HepG2 (cell line): ENCODE measurements around the gene CKM. TPM values are rescaled to one million over a fixed set of nuclear protein-coding genes. Genes with fewer than 3 reads are reported as not detected.

Source experiments
- BRD4 ChIP-seq: sonication (generic); formaldehyde crosslinking; IDR thresholded peaks from 2 replicates; pipeline ENCODE4 v1.4.0; 2020; ENCODE audit warnings: missing genetic modification reagents
- CEBPB ChIP-seq: IDR thresholded peaks from 2 replicates; pipeline ENCODE4 v1.6.1; 2011; ENCODE audit warnings: low read depth, low read length, improper control_type of control experiment, borderline replicate concordance
- CREM ChIP-seq, 2 experiments: sonication (generic) in 1 of 2; formaldehyde crosslinking in 1 of 2; IDR thresholded peaks; 2 replicates each; pipeline versions ENCODE4 v1.4.0 to v1.6.1; 2016 to 2020; ENCODE audit warnings: antibody characterized with exemption in 1 of 2, mild to moderate bottlenecking in 1 of 2, missing genetic modification reagents in 1 of 2
- HMGA1 ChIP-seq: sonication (generic); formaldehyde crosslinking; conservative IDR thresholded peaks from 2 replicates; pipeline ENCODE4 v1.4.0; 2020; ENCODE audit warnings: missing genetic modification reagents
- KAT2B ChIP-seq: fragments of 150-350 bp; IDR thresholded peaks from 2 replicates; pipeline ENCODE4 v1.6.1; 2014; ENCODE audit warnings: low read depth, low read length, borderline replicate concordance
- NCOA2 ChIP-seq: sonication (generic); formaldehyde crosslinking; IDR thresholded peaks from 2 replicates; pipeline ENCODE4 v1.8.0; 2022; ENCODE audit warnings: inconsistent platforms
- NFKBIZ ChIP-seq: IDR thresholded peaks from 2 replicates; pipeline ENCODE4 v1.6.1; 2018; ENCODE audit warnings: missing genetic modification reagents, missing compliant biosample characterization
- PITX1 ChIP-seq: sonication (generic); formaldehyde crosslinking; IDR thresholded peaks from 2 replicates; pipeline ENCODE4 v1.5.1; 2020; ENCODE audit warnings: mild to moderate bottlenecking, missing genetic modification reagents
- REPIN1 ChIP-seq: sonication (generic); formaldehyde crosslinking; IDR thresholded peaks from 2 replicates; pipeline ENCODE4 v1.8.0; 2022; ENCODE audit warnings: missing genetic modification reagents, low read depth, mild to moderate bottlenecking, borderline replicate concordance
- ZBTB8A ChIP-seq: sonication (generic); formaldehyde crosslinking; IDR thresholded peaks from 2 replicates; pipeline ENCODE4 v1.4.0; 2020; ENCODE audit warnings: mild to moderate bottlenecking, low read depth, missing genetic modification reagents, borderline replicate concordance
- ZC3H13 ChIP-seq: sonication (generic); formaldehyde crosslinking; IDR thresholded peaks from 2 replicates; pipeline ENCODE4 v1.8.1; 2023; ENCODE audit warnings: mild to moderate bottlenecking, missing genetic modification reagents, moderate library complexity
- ZFYVE20 ChIP-seq: sonication (generic); formaldehyde crosslinking; IDR thresholded peaks from 2 replicates; pipeline ENCODE4 v1.8.0; 2023; ENCODE audit warnings: low read depth, mild to moderate bottlenecking, moderate library complexity, missing genetic modification reagents, borderline replicate concordance
- ZNF18 ChIP-seq: sonication (generic); formaldehyde crosslinking; IDR thresholded peaks from 2 replicates; pipeline ENCODE4 v1.8.0; 2022; ENCODE audit warnings: mild to moderate bottlenecking, missing genetic modification reagents; ENCODE audit not compliant: insufficient replicate concordance
- ZNF224 ChIP-seq: sonication (generic); formaldehyde crosslinking; IDR thresholded peaks from 2 replicates; pipeline ENCODE4 v1.5.0; 2020; ENCODE audit warnings: mild to moderate bottlenecking, missing genetic modification reagents
- ZNF24 ChIP-seq: fragments of 450-650 bp; IDR thresholded peaks from 2 replicates; pipeline ENCODE4 v1.6.1; 2017; ENCODE audit warnings: antibody characterized with exemption, mild to moderate bottlenecking
- ZNF274 ChIP-seq: sonication (generic); formaldehyde crosslinking; IDR thresholded peaks from 2 replicates; pipeline ENCODE4 v1.5.1; 2020; ENCODE audit warnings: mild to moderate bottlenecking, missing genetic modification reagents
- ZNF558 ChIP-seq: sonication (generic); formaldehyde crosslinking; IDR thresholded peaks from 2 replicates; pipeline ENCODE4 v1.9.0; 2022; ENCODE audit warnings: mild to moderate bottlenecking, missing genetic modification reagents, borderline replicate concordance
- ZNF619 ChIP-seq: sonication (generic); formaldehyde crosslinking; IDR thresholded peaks from 2 replicates; pipeline ENCODE4 v1.4.0; 2020; ENCODE audit warnings: mild to moderate bottlenecking, missing genetic modification reagents
- ZNF652 ChIP-seq: IDR thresholded peaks from 2 replicates; pipeline ENCODE4 v1.6.1; 2016; ENCODE audit warnings: low read depth, borderline replicate concordance
- ZNF678 ChIP-seq: sonication (generic); formaldehyde crosslinking; IDR thresholded peaks from 2 replicates; pipeline ENCODE4 v1.4.0; 2020; ENCODE audit warnings: mild to moderate bottlenecking, missing genetic modification reagents
- ZNF7 ChIP-seq: IDR thresholded peaks from 2 replicates; pipeline ENCODE4 v1.6.1; 2016; ENCODE audit warnings: missing biosample characterization, missing genetic modification reagents
- ZNF737 ChIP-seq: sonication (generic); formaldehyde crosslinking; IDR thresholded peaks from 2 replicates; pipeline ENCODE4 v1.5.0; 2020; ENCODE audit warnings: missing genetic modification reagents, mild to moderate bottlenecking, borderline replicate concordance
- polyA plus RNA-seq, 8 experiments: library from polyadenylated mRNA; depleted of rRNA in 3 of 8; stranded (reverse) in 7 of 8; unstranded in 1 of 8; fragments of >200 nt; fragmentation: Illumina TruSeq in 4 of 8; extraction: Trizol in 4 of 8; gene quantifications; 2 replicates each; pipeline versions ENCODE4 v1.2.1 to v1.2.3, GENCODE V29; 2011 to 2016; ENCODE audit warnings: low read depth in 4 of 8, missing spikeins in 1 of 8, mixed read lengths in 1 of 8; ENCODE audit not compliant: insufficient read depth in 1 of 8
- total RNA-seq, 5 experiments: library from RNA; depleted of rRNA; stranded (reverse); fragments of >200 nt; fragmentation: Illumina TruSeq; extraction: Trizol; gene quantifications; 2 replicates each; pipeline ENCODE4 v1.2.3, GENCODE V29; 2016; ENCODE audit warnings: low read depth in 1 of 5
- TF ChIP-seq, protein P1 (sequence below): sonication (generic); formaldehyde crosslinking; IDR thresholded peaks from 2 replicates; pipeline ENCODE4 v1.8.1; 2022; ENCODE audit warnings: low read depth, mild to moderate bottlenecking, missing genetic modification reagents
- TF ChIP-seq, protein P2 (sequence below): sonication (generic); formaldehyde crosslinking; IDR thresholded peaks from 2 replicates; pipeline ENCODE4 v1.4.0; 2020; ENCODE audit warnings: mild to moderate bottlenecking, missing genetic modification reagents
- TF ChIP-seq, protein P3 (sequence below): sonication (generic); formaldehyde crosslinking; IDR thresholded peaks from 2 replicates; pipeline ENCODE4 v1.5.0; 2020; ENCODE audit warnings: mild to moderate bottlenecking, low read depth, missing genetic modification reagents, borderline replicate concordance

The CKM gene
- total and polyA plus RNA-seq, 2 of the 13 experiments (the other 11 are each of a cell fraction or from before 2014, with no cell fraction given) = 0.54 to 0.80 TPM

GRCh38 chr19:45370410-45371204, 47.9 kb upstream of the CKM start, which contains the start of gene ERCC2 (continued):
- TF ChIP-seq NCOA2 (CRISPR knock-in tag) (no peak), ZNF224 (no peak), ZNF737 (no peak), KAT2B (no peak), ZNF274 (no peak), ZC3H13 (CRISPR knock-in tag) (no peak), ZNF558 (CRISPR knock-in tag) (no peak), ZNF652 (CRISPR knock-in tag) (no peak), ZNF619 (CRISPR knock-in tag) (no peak), NFKBIZ (CRISPR knock-in tag) (no peak), ZBTB8A (CRISPR knock-in tag) (no peak), ZNF24 (no peak), CEBPB (no peak), REPIN1 (CRISPR knock-in tag) (no peak), PITX1 (CRISPR knock-in tag) (0 out of 2 replicates have a peak, but pooled peaks have one; percentile 26), ZNF678 (CRISPR knock-in tag) (no peak), CREM (IDR thresholded peaks at IDR 0.05) (peak; percentile 65; the same call in 1 of the 2 replicates), CREM (CRISPR knock-in tag; IDR thresholded peaks at IDR 0.05) (no peak), BRD4 (no peak), ZFYVE20 (CRISPR knock-in tag) (no peak), ZNF18 (CRISPR knock-in tag) (no peak), ZNF7 (CRISPR knock-in tag) (no peak), HMGA1 (CRISPR knock-in tag) (no peak)
- TF ChIP-seq, protein P1, sequence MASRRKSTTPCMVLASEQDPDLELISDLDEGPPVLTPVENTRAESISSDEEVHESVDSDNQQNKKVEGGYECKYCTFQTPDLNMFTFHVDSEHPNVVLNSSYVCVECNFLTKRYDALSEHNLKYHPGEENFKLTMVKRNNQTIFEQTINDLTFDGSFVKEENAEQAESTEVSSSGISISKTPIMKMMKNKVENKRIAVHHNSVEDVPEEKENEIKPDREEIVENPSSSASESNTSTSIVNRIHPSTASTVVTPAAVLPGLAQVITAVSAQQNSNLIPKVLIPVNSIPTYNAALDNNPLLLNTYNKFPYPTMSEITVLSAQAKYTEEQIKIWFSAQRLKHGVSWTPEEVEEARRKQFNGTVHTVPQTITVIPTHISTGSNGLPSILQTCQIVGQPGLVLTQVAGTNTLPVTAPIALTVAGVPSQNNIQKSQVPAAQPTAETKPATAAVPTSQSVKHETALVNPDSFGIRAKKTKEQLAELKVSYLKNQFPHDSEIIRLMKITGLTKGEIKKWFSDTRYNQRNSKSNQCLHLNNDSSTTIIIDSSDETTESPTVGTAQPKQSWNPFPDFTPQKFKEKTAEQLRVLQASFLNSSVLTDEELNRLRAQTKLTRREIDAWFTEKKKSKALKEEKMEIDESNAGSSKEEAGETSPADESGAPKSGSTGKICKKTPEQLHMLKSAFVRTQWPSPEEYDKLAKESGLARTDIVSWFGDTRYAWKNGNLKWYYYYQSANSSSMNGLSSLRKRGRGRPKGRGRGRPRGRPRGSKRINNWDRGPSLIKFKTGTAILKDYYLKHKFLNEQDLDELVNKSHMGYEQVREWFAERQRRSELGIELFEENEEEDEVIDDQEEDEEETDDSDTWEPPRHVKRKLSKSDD (CRISPR knock-in tag) = no peak
- TF ChIP-seq, protein P2, sequence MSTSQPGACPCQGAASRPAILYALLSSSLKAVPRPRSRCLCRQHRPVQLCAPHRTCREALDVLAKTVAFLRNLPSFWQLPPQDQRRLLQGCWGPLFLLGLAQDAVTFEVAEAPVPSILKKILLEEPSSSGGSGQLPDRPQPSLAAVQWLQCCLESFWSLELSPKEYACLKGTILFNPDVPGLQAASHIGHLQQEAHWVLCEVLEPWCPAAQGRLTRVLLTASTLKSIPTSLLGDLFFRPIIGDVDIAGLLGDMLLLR (CRISPR knock-in tag) = no peak
- TF ChIP-seq, protein P3, sequence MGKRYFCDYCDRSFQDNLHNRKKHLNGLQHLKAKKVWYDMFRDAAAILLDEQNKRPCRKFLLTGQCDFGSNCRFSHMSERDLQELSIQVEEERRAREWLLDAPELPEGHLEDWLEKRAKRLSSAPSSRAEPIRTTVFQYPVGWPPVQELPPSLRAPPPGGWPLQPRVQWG (CRISPR knock-in tag) = no peak
